Kidney epithelial cell (primary cell): ENCODE results near the gene SOX6. TPM values are rescaled to one million over a fixed set of nuclear protein-coding genes. Genes with fewer than 3 reads are reported as not detected.
"Not testable (repeated sequence)": the region's sequence is repeated elsewhere in the genome, so short reads cannot be mapped to it uniquely, and the experiment has no call there.

Experiments
- DNase-seq: peaks from one replicate; pipeline ENCODE4 v3.0.0-alpha.2; 2010; ENCODE audit warnings: low read depth
- H3K27me3 ChIP-seq: 2 replicates; pipeline ENCODE4 v1.6.0; 2011; ENCODE audit warnings: low read length; ENCODE audit not compliant: control insufficient read depth, insufficient read depth
- H3K36me3 ChIP-seq: 2 replicates; pipeline ENCODE4 v1.5.1; 2011; ENCODE audit warnings: low read length; ENCODE audit not compliant: control insufficient read depth, insufficient read depth
- H3K4me3 ChIP-seq: 2 replicates; pipeline ENCODE4 v1.5.1; 2011; ENCODE audit warnings: low read depth, mild to moderate bottlenecking, control low read depth, low read length
- CTCF ChIP-seq: IDR thresholded peaks from 2 replicates; pipeline ENCODE4 v1.5.1; 2011; ENCODE audit warnings: mild to moderate bottlenecking, moderate library complexity, low read length, control low read depth, inconsistent platforms; ENCODE audit not compliant: insufficient read depth, poor library complexity, severe bottlenecking
- total RNA-seq: library from RNA; depleted of rRNA; stranded (reverse); fragments of >200 nt; gene quantifications from 2 replicates; pipeline ENCODE4 v1.2.3, GENCODE V29; 2015

Gene SOX6
- total RNA-seq, 1 donor from 2014 or later = 2.7 TPM

GRCh38 chr11:15929371-15929901 lies 426.9 kb downstream of the SOX6 start:
- Histone ChIP-seq H3K4me3 (no peak overlapping the region), H3K36me3 (no peaks in the 10 kb centered on the region), H3K27me3 (no peaks in the 10 kb centered on the region)
- DNase-seq = no peak
- TF ChIP-seq CTCF = no peak

GRCh38 chr11:15927864-15928217 lies 428.5 kb downstream of the SOX6 start:
- no peak for DNase-seq
- no peaks in the 10 kb centered on the region for H3K36me3 ChIP-seq
- no peak overlapping the region for H3K4me3 ChIP-seq
- TF ChIP-seq CTCF = no peak
- H3K27me3 ChIP-seq = no peaks in the 10 kb centered on the region

GRCh38 chr11:15927196-15927863 lies 429.0 kb downstream of the SOX6 start:
- DNase-seq = no peak
- H3K4me3 ChIP-seq = no peak overlapping the region
- H3K27me3 ChIP-seq = no peaks in the 10 kb centered on the region
- TF ChIP-seq CTCF = no peak
- no peaks in the 10 kb centered on the region for H3K36me3 ChIP-seq

GRCh38 chr11:15926071-15926470 lies 430.3 kb downstream of the SOX6 start:
- DNase-seq = no peak
- H3K36me3 ChIP-seq = no peaks in the 10 kb centered on the region
- no peak overlapping the region for H3K4me3 ChIP-seq
- H3K27me3 ChIP-seq = no peaks in the 10 kb centered on the region
- TF ChIP-seq CTCF = no peak

- no peaks in the 10 kb centered on the region for H3K27me3 ChIP-seq
- no peak overlapping the region for H3K4me3 ChIP-seq
- TF ChIP-seq CTCF = no peak
- no peaks in the 10 kb centered on the region for H3K36me3 ChIP-seq
- DNase-seq = no peak
Observed at GRCh38 chr11:15923183-15923582, 433.2 kb downstream of the SOX6 start.

GRCh38 chr11:15922745-15923144 lies 433.6 kb downstream of the SOX6 start:
- not testable (repeated sequence) for H3K36me3 ChIP-seq, DNase-seq, H3K27me3 ChIP-seq, H3K4me3 ChIP-seq
